GM18873 (cell line): ENCODE results near the gene GNAT1.

Source experiments
- ATAC-seq: cut with Tn5 transposase; IDR thresholded peaks from one replicate; pipeline ENCODE4 v1.9.1; 2021; ENCODE audit warnings: mild to moderate bottlenecking, moderate library complexity, moderate number of reproducible peaks; ENCODE audit not compliant: unreplicated experiment, low FRiP score

GNAT1 gene

DNA sequence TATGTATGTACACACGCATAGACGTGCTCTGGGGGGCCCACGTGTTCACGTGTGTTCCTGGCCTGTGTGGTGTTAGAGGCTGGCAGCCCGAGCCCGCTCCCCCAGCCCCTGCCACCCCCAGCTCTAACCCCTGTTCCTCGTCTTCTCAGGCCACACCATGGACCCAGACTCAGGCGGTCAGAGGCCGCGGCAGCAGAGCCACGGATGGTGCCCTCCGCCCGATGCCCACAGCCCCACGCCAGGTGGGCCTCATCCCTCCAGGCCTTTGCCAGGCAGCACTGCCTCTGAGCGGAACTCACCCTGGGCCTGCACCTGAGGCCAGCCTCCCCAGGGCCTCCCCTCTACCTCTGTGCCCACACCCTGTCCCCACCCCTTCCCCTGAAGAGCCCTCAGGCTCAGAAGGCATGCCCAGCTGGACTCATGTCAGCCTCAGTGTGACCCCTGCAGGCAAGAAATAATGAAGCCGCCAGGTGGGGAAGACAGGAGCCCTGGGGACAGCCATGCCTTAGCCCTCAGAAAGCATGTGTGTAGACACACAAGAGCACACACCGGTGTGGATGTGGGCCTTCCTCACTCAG is 16.4 kb upstream of the GNAT1 start:
- no peak for ATAC-seq

DNA sequence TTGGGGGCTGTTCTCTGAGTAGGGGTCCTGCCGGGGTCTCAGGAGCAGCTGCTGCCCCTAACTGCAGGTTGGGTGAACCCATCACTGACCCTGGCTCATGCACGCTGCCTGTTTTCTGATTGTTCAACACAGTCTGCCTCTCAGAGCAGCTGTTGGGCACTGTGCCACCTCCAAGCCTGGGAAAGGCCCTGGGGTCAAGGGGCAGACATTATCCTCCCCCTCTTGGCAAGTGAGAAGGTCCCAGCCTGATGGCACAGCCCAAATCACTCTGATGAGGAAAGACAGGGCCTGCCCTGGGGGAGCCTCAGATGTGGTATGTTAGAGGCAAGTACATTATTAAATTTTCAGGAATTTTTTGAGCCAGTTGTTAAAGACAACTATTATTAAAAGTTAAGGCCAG is 14.1 kb upstream of the GNAT1 start:
- no peak for ATAC-seq

DNA sequence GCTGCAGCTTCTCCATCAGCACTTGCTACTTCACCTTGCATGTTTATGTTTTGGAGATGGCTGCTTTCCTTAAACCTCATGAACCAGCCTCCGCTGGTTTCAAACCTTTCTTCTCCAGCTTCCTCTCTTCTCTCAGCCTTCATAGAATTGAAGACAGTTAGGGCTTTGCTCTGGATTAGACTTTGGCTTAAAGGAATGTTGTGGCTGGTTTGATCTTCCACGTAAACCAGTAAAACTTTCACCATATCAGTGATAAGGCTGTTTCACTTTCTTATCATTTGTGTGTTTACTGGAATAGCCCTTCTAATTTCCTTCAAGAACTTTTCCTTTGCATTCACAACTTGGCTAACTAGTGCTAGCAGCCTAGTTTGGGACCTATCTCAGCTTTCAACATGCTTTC is 11.7 kb upstream of the GNAT1 start:
- no peak for ATAC-seq

DNA sequence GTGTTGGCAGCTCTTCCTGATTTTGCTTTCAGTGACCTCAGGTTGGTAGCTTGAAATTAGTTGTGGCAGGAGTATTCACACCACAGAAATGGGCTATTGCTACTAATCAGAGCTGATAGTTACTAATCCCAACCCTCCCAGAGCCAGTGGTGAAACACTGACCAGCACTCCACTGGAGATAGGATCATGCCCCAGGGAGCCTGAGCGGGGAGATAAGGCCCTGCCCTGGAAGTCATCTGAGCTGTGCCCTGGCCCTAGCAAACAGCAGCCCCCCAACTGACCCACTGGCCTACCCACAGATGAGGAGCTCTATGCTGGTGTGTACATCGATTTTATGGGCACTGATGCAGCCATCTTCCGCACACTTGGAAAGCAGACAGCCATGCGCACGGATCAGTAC is 9.4 kb upstream of the GNAT1 start:
- no peak for ATAC-seq

DNA sequence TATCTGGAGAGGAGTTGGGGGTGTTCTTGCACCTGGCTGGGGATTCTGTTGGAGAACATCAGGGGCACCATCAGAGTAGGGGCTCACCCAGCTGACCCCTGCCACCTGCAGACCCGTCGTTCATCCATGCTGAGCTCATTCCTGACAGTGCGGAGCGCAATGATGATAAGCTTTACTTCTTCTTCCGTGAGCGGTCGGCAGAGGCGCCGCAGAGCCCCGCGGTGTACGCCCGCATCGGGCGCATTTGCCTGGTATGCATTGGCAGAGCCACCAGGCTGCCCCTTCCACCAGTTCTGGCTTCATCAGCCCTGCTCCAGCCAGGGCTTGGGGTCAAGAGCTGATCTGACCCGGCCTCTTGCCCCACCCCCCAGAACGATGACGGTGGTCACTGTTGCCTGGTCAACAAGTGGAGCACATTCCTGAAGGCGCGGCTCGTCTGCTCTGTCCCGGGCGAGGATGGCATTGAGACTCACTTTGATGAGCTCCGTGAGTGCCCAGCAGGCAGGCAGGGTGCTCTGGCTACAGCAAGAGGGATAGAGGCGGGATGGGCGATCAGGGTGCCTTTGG is 8.8 kb upstream of the GNAT1 start:
- ATAC-seq: no peak

DNA sequence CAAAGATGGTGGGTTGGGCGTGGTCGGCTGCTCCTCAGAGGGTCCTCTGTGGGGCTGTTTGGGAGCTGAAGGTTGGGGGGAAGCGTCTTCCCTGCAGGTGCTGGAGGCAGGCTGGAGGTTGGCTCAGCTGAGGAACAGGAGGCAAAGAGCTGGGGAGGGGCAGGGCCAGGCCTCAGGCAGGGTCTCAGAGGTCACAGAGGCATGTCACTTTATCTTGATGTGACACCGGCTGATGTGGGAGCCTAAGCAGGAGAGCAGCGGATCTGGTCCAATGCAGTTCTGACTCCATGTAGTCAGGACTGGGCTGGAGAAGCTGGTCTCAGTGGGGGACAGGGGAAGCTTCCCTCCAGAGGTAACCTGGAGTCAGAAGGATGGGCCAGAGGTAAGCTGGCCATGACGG is 7.7 kb upstream of the GNAT1 start:
- ATAC-seq: no peak

DNA sequence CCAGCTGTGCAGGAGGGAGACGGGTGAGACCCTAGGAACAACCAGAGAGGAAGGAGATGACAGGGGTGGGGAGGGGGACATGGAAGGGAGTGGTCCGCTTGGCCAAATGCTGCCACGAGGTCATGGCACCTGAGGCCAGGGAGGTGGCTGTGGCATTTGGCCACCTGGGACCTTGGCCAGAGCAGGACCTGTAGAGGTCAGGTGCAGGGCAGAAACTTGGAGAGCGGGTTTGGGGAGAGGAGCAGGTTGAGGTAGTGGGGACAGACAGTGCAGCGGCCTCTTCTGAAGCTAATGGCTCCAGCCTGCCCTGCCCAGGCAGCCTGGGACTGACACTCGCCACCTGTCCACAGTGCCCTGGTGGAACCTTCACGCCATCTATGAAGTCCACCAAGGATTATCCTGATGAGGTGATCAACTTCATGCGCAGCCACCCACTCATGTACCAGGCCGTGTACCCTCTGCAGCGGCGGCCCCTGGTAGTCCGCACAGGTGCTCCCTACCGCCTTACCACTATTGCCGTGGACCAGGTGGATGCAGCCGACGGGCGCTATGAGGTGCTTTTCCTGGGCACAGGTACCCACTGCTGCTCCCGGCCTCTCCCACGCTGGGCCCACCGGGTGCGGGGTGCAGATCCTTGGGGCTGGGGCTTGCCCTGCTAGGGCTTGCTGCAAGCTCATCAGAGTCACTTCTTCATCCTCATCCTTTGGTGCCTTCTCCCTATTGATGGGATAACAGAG is 7.0 kb upstream of the GNAT1 start:
- no peak for ATAC-seq

DNA sequence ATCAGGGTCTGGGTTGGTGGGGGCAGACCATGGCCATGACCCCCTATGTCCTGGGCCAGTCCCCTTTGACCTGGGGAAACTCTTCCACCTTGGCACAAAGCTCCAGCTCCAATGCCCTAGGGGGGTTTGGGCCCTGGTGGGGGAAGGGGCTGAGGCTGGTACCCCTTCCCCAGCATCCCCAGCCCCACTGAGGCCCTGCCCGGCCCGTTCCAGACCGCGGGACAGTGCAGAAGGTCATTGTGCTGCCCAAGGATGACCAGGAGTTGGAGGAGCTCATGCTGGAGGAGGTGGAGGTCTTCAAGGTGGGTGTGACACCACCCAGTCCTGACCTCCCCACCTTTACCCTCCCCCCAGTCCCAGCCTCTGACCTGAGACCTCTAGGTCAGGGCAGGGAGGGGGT is 6.2 kb upstream of the GNAT1 start:
- ATAC-seq: no peak

DNA sequence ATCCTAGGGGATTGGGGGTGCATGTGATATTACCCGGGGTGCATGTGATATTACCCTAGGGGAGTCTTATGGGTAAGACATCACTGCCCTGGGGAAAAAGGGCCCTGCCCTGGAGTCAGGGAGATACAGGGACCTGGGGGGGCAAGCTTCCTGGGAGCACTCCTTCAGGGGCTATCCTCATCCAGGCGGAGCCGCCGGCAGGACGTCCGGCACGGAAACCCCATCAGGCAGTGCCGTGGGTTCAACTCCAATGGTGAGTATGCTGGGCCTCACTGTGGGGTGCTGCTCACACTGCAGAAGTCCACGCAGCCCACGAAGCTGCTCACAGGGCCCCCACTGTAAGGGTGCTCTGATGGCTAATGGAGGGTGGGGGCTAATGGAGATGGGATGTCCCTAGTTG is 5.3 kb upstream of the GNAT1 start:
- ATAC-seq: no peak

DNA sequence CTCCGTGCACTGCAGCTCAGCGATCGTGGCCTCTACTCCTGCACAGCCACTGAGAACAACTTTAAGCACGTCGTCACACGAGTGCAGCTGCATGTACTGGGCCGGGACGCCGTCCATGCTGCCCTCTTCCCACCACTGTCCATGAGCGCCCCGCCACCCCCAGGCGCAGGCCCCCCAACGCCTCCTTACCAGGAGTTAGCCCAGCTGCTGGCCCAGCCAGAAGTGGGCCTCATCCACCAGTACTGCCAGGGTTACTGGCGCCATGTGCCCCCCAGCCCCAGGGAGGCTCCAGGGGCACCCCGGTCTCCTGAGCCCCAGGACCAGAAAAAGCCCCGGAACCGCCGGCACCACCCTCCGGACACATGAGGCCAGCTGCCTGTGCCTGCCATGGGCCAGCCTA is 3.7 kb upstream of the GNAT1 start:
- no peak for ATAC-seq

DNA sequence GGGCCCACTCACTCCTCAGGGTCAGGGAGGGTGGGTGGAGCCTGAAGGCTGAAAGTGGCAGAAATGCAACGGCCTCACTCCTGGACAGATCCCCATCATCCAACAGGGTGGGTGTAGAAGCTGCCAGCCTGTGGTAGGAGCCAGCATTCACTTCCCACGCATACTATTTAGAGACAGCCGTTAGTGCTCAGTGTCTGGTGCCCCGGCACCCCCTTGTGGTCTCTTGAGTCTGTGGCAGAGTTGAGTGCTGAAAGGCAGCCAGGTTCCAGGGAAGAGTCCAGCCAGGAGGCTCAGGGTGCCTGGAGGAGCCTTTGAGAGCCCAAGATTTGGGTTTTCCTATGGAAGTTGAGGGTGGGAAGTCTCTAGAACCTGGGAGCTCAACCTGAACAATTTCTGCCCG is 2.1 kb upstream of the GNAT1 start:
- ATAC-seq: no peak

DNA sequence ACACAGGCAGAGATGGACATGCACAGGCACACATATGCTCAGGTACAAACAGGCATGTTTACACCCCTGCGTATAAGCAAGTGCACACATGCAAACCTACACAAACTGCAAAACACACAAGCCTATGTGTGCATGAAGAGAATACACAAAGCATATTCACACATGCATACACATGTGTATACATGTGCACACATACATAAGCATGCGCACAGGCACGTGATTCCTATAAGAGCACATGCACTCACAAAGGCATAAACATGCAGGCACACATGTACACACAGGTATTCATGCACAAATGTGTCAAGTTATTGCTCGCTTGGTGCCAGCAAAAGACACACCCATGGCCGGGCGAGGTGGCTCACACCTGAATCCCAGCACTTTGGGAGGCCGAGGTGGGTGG is 1.4 kb upstream of the GNAT1 start:
- no peak for ATAC-seq

DNA sequence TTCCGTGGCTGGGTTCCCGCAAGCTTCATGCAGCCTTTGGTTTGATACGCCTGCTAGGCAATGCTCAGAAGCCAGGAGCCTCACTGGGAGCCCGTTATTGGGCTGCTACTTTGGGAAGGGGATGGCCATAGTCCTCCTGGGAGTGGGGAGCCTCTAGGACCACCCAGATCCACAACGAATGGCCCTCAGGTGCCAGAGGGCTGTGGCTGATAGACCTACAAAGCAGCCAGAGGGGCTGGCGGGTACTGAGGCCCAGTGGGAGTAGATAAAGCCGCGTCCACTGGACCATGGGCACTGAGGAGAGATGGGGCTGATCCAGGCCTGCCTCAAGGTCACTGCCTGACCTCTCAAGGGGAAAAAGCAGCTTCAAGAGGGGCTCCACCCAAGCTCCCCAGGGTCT is 714 bp downstream of the GNAT1 start:
- ATAC-seq: no peak

DNA sequence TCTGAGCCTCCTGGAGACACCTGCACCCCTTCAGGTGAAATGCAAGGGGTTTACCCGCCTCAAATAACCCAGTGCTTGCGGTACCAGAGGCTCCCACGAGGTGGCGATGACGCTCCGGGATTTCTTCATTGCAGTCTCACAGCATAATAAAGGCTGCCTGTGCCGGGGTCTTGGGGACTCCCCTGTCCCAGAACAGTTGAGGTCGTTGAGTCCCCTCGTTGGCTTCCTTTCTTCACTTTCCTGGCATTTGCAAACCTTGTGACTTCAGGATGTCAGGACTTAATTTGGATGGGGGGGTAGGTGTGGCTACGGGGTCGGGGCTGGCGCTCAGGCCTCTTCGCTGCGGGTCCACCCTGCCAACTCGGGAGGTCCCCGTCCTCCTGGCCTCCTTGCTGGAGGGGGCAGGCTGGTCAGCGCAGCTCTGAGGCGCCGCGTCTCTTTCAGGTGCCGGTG is 1.3 kb downstream of the GNAT1 start:
- ATAC-seq: no peak

DNA sequence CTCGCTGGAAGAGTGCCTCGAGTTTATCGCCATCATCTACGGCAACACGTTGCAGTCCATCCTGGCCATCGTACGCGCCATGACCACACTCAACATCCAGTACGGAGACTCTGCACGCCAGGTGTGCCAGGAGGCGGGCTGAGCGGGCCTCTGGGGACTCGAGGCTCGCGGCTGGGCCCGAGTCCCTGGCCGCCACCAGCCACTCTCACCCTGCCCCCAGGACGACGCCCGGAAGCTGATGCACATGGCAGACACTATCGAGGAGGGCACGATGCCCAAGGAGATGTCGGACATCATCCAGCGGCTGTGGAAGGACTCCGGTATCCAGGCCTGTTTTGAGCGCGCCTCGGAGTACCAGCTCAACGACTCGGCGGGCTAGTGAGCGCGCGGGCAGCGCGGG is 1.9 kb downstream of the GNAT1 start:
- no peak for ATAC-seq

DNA sequence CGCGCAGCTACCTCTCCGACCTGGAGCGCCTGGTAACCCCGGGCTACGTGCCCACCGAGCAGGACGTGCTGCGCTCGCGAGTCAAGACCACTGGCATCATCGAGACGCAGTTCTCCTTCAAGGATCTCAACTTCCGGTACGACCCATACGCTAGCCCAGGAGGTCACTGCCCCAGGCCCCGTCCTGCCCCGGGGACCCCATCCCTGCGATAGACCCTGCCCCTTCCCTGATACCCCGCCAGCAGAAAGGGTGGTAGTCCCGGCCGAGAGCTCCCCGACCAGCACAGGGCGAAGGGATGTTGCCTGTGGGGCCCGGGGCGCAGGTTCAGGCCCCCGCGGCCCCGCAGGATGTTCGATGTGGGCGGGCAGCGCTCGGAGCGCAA is 2.3 kb downstream of the GNAT1 start:
- ATAC-seq: no peak

DNA sequence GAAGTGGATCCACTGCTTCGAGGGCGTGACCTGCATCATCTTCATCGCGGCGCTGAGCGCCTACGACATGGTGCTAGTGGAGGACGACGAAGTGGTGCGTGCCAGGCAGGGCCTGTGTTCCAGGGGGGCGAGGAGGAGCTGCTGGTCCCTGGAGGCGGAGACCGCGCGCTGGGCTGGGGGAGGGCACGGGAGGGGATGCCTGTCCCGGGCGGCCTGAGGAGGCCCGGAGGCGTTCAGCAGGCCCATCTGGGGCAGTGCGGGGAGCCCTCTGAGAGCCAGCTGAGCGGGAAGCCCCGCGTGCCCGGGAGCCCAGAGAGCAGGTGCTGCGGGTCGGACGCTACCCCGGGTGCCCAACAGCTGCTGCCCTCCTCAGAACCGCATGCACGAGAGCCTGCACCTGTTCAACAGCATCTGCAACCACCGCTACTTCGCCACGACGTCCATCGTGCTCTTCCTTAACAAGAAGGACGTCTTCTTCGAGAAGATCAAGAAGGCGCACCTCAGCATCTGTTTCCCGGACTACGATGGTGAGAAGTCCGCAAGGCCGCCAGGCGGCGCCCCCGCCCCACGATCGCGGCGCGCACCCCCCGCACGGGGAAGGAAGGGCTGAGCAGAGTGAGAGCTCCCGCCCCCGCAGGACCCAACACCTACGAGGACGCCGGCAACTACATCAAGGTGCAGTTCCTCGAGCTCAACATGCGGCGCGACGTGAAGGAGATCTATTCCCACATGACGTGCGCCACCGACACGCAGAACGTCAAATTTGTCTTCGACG is 2.9 kb downstream of the GNAT1 start:
- ATAC-seq: no peak

DNA sequence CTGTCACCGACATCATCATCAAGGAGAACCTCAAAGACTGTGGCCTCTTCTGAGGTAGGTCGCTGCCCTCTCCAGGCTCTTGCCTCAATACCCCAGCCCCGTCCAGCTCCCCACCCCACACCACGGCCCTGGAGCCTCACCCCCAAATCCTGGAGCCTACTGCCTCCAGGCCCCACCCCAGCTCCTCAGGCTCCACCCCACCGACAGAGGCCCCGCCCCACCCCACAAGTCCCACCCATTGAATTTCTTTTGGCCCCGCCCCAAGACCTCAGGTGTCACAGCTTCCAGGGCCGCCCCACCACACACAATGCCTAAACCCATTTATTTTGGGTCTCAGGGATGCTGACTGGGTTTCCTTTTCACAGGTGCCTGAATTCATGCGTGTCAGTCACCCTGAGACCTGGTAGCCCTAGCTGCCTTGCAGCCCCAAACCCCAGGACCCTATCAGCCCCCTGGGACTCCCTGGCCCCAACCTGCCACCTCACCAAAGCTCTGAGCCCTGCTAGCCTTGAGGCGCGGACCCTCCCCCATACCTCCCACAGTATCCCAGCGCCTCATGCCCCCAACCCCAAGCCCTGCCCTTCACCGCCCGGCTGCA is 3.6 kb downstream of the GNAT1 start:
- ATAC-seq: no peak

DNA sequence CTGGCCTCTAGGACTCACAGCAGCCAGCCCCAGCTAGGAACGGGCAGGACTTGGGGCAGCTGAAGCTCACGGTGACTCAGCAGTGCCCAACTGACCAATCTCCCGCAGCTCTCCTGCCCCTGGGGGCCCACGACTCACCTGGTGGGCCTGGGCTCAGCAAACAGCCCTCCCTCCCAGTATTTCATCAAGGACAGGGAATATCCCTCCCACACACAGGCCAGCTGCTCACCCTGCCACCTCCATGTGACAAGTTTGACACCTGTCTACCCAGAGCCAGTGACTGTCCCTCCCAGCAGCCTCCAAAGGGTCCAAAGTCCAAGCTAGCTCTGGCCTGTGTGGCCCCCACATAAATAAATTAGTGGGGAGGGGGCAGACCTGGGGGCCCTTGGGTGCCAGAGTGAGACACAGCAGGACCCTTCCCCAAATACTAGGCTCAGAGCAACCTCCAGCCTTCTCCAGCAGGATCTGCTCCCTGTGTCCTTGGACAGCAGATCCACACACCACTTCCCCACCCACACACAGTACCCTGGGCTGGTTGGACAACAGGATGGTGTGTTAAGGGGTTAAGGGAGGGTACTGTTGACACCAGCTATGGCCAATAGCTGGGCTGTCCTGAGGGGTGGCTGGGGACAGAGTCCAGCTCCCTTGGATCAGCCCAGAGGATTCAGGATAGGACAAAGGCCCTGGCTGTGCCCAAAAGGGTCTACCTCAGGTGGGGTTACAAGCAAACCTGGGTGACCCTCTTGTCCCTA is 4.3 kb downstream of the GNAT1 start:
- ATAC-seq: no peak

DNA sequence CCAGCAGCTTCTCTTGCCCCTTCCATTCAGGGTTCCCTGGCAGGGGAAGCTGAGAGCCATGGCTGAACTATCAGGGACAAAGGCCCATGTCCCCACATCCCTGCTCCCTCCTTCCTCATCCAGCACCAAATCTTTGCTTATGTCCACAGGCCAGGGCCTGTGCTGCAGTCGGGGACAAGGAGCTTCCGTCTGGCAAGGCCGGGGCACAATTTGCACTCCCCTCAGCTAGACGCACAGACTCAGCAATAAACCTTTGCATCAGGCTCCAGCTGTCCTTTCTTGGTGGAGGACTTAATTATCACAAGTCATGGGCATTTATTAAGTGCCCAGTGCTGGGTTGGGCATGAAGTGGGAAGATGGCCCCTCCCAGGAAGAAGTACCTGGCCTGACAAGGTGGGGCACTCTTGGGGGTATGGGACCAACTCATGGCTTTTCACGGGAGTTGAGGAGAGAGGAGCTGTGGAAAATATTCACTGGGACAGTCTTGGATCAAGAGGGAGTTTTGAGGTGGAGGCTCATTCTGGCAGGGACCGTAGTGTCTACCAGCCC is 4.9 kb downstream of the GNAT1 start:
- no peak for ATAC-seq
